Right renal cortex interstitium (tissue), 3 donors: ENCODE results near the gene RYR1. TPM values are rescaled to one million over a fixed set of nuclear protein-coding genes. Genes with fewer than 3 reads are reported as not detected.
"Not testable (repeated sequence)": the region's sequence is repeated elsewhere in the genome, so short reads cannot be mapped to it uniquely, and the experiment has no call there.

ENCODE experiments used
- DNase-seq, 3 donors: peaks; one replicate each; pipeline ENCODE4 v3.0.0-alpha.2; 2013; ENCODE audit warnings: low read depth in 3 of 3, low spot score in 2 of 3
- polyA plus RNA-seq, 3 donors: library from polyadenylated mRNA; unstranded; fragments of 120-200 nt; gene quantifications; one replicate each; pipeline ENCODE4 v1.2.1, GENCODE V29; 2013; ENCODE audit not compliant: insufficient read length in 3 of 3

The RYR1 gene
- polyA plus RNA-seq, 3 donors, result 4.2 to 5.0 (median 4.6) TPM

DNA sequence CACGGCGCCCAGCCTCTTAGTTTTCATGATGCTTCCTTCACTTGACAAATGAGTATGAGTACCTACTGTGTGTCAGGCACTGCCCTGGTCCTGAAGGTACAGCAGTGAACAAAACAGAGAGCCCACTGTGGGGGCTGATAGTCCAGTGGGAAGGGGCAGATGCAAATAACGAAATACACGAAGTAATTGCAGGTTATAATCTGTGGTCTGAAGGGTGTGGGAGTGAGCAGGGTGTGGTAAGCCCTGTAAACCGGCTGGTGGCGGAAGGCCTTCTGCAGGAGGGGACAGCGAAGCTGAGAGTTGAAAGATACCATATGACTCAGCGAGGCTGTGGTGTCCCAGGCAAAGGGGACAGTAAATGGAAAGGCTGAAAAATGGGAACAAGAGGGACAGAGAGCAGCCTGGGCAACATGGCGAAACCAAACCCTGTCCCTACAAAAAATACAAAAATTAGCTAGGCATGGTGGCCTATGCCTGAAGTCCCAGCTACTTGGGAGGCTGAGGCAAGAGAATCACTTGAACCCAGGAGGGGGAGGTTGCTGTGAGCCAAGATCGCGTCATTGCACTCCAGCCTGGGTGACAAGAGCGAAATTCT lies 123.8 kb downstream of the RYR1 start:
- no peak for DNase-seq

DNA sequence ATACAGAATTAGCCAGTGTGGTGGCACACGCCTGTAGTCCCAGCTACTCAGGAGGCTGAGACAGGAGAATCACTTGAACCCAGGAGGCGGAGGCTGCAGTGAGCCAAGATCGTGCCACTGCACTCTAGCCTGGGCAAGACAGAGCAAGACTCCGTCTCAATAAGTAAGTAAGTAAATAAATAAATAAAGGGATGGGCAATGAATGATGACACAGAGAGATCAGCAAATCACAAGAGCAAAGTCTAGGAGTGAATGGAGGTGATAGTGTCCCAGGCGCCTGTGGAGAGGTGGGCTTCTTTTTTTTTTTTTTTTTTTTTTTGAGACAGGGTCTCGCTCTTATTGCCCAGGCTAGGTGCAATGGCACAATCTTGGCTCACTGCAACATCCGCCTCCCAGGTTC lies 125.4 kb downstream of the RYR1 start:
- DNase-seq, result not testable (repeated sequence)

DNA sequence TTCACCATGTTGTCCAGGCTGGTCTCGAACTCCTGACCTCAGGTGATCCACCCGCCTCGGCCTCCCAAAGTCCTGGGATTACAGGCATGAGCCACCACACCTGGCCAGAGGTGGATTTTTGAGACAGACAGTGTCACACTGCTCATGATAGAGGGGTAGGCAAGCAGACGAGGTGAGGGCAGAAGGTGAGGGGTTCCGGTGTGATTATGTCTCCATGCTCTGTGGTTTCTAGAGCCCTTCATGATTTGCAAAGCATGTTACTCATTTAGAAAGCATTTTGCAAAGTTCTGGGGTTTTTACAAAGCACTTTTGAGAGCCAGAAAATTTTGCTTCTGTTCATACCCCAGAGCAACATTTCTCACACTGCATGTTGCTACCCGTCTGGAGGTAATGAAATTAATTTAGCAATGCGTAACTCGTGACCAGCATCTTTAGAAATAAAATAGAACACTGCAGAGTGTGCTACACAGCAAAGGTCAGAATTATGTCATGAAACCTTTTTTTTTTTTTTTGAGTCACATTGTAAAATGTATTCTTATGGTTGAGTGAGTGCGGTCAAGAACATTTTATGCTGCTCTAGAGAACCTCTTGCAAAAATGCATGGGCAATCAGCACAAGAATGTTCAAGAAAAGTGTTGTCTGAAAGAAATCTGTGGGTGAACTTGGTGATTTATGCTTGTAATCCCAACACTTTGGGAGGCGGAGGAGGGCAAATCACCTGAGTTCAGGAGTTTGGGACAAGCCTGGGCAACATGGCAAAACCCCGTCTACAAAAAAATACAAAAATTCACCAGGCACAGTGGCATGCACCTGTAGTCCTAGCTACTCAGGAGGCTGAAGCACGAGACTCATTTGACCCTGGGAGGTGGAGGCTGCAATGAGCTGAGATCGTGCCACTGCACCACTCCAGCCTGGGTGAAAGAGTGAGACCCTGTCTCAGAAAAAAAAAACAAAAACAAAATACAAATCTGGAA lies 126.2 kb downstream of the RYR1 start:
- DNase-seq, result no peak

DNA sequence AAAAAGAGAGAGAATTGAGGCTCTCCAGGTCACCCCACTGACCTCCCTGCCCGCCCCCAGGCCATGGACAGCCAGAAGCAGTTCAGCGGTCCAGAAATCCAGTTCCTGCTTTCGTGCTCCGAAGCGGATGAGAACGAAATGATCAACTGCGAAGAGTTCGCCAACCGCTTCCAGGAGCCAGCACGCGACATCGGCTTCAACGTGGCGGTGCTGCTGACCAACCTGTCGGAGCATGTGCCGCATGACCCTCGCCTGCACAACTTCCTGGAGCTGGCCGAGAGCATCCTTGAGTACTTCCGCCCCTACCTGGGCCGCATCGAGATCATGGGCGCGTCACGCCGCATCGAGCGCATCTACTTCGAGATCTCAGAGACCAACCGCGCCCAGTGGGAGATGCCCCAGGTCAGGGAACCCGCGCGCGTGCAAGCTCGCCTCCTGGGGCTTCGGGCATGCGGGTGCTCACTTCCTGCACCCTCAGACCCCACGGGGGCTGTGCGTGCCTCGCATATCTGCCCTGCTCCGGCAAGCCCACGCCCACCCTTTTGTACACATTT lies 127.6 kb downstream of the RYR1 start:
- no peak for DNase-seq

DNA sequence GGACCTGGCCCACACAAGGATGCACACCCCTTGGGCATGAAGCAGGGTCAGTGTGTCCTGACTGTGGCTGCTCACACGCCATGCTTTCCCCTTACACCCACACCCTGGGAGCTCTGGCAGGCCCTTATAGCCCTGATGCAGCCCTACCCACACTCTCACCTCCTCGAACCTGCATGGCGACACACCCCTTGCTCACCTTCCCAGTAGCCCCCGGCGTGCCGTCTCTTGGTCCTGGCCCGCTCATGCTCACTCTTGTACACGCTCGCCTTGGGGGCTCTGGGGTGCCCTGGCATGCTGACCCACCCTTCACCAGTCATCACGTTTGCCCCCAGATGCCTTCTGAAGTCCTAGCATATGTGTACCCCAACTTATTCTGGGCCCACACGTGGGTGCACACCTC lies 128.2 kb downstream of the RYR1 start:
- DNase-seq, result no peak

DNA sequence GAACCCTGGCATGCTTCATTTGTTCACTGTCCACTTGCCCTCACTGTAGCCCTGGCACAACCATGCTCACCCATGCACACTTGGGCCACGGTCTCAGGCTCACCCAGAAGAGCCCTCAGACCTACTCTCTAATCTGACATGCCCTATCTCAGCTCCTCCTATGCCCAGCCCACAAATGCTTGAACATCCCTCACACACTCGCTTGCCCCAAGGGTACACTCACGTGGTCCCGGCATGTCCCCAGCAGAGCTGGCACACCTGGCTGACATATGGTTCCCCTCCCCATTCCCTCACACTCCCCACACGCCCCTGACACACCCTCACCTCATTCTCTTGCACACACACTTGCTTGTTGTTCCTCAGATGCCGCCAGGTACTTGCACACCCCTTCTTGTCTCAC lies 128.6 kb downstream of the RYR1 start:
- no peak for DNase-seq

DNA sequence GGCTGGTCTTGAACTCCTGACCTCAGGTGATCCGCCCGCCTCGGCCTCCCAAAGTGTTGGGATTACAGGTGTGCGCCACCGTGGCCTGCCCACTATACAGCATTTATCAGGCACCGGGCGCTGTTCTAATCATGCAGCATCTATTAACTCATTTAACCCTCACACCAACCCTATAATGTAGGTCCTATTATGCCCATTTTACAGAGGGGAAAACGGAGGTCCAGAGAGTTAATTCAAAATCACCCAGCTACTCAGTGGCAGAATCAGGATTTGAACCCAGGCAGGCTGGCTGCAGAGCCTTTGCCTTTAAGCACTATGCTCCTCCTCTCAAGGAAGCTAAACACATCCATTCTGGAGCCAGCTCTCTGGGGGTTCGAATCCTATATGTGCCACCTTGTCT lies 130.0 kb downstream of the RYR1 start:
- no peak for DNase-seq

DNA sequence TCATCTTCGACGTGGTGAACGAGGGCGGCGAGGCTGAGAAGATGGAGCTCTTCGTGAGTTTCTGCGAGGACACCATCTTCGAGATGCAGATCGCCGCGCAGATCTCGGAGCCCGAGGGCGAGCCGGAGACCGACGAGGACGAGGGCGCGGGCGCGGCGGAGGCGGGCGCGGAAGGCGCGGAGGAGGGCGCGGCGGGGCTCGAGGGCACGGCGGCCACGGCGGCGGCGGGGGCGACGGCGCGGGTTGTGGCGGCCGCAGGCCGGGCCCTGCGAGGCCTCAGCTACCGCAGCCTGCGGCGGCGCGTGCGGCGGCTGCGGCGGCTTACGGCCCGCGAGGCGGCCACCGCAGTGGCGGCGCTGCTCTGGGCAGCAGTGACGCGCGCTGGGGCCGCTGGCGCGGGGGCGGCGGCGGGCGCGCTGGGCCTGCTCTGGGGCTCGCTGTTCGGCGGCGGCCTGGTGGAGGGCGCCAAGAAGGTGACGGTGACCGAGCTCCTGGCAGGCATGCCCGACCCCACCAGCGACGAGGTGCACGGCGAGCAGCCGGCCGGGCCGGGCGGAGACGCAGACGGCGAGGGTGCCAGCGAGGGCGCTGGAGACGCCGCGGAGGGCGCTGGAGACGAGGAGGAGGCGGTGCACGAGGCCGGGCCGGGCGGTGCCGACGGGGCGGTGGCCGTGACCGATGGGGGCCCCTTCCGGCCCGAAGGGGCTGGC lies 131.6 kb downstream of the RYR1 start:
- DNase-seq, result no peak

DNA sequence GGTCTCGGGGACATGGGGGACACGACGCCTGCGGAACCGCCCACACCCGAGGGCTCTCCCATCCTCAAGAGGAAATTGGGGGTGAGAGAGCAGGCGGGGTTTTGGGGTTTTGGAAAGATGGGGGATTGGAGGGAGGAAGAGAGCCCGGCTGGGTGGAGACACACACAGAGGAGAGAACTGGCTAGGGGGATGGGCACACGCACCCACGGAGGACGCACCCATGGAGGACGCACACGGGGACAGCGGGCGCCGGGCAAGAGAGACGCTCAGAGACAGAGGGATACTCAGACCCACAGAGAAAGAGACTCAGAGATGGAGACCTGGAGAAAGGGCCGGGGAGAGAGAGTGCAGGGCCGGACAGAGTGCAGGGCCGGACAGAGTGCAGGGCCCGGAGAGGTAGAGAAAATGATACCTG lies 132.2 kb downstream of the RYR1 start:
- no peak for DNase-seq

DNA sequence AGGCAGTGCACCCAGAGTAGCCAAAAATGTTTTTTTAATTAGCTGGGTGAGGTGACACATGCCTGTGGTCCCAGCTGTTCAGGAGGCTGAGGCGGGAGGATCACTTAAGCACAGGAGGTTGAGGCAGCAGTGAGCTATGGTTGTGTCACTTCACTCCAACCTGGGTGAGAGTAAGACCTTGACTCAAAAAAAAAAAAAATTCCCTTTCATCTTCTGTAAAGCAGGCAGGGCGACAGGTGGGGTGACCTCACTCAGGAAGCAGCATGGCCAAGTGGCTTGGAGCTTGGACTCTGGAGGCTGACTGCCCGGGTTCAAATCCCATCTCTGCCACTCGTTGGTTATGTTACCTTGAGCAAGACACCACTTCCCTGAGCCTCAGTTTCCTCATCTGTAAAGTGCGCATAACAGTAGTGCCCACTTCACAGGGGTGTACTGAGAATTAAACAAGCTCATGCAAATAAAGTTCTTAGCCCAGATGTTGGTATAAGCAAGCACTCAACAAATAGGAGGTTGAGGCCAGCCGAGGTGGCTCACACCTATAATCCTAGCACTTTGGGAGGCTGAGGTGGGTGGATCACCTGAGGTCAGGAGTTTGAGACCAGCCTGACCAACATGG lies 136.0 kb downstream of the RYR1 start:
- DNase-seq, result no peak

DNA sequence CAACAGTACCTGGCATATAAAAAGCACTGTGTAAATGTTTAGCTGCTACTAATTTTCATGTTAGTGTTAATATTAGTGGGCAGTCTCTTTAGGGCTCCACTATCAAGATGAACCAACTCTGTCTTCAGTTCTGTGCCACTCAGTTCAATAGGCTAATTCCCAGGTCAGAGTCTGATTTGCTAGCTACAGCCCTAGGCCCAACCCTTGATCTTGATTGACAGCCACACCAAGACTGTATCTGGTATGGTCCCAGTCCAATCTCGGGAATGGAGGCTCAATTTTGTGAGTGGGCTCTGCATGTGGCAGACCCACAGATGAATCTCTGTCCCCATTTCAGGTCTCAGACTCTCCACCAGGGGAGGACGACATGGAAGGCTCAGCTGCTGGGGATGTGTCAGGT lies 138.2 kb downstream of the RYR1 start:
- DNase-seq, result no peak

DNA sequence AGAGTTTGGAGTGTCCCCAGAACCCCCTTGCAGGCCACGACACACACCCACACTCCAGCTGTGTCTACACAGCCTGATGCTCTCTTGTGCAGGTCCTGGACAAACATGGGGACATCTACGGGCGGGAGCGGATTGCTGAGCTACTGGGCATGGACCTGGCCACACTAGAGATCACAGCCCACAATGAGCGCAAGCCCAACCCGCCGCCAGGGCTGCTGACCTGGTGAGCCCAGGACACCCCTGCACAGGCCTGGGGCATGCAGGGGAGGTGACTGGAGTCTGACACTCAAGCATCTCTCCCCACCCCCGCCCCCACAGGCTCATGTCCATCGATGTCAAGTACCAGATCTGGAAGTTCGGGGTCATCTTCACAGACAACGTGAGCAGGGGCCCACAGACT lies 144.3 kb downstream of the RYR1 start:
- no peak for DNase-seq

DNA sequence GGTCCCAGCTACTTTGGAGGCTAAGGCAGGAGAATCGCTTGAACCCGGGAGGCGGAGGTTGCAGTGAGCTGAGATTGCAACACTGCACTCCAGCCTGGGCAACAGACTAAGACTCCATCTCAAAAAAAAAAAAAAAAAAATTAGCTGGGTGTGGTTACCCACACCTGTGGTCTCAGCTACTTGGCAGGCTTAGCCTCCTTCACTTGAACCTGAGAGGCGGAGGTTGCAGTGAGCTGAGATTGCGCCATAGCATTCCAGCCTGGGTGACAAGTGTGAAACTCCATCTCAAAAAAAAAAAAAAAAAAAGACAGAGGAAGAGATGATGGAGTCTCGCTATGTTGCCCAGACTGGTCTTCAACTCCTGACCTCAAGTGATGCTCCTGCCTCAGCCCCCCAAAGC lies 145.8 kb downstream of the RYR1 start:
- not testable (repeated sequence) for DNase-seq

DNA sequence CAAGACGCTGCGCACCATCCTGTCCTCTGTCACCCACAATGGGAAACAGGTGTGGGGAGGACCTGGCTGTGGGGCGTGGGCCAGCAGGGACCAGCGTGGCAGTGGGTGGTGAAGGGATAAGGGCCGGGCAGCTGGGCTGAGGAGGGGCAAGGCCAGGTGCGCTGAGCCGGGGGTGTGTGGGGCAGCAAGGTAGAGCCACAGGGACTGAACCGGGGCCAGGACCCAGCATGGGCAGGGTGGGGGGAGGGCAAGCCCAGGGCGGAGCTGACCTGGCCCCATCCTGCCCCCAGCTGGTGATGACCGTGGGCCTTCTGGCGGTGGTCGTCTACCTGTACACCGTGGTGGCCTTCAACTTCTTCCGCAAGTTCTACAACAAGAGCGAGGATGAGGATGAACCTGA lies 146.6 kb downstream of the RYR1 start:
- no peak for DNase-seq

DNA sequence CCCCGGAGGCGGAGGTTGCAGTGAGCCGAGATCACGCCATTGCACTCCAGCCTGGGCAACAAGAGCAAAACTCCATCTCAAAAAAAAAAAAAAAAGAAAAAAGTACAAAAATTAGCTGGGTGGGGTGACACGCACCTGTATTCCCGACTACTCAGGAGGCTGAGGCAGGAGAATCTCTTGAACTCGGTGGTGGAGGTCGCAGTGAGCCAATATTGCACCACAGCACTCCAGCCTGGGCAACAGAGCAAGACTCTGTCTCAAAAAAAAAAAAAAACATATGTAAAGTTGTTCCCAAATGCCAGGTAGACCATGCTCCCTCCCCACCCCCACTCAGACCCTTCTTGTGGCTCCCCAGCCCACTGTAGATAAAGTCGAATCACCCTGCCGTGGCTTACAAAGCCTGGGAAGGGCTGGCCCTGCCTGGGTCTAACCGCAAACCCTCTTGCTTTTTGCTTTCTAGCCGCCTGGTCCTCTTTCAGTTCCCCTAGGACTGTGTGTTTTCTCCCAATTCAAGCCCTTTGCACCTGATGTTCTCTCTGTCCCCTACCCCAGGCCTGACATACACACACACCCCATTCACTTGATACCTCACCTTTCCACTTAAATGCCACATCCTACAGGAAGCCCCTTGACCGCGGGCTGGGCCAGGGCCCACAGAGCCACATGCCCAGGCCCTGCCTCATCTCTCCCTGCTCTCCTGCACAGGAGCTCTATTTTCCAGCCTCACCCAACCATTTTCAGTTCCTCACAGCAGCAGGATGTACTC lies 149.9 kb downstream of the RYR1 start:
- no peak for DNase-seq

DNA sequence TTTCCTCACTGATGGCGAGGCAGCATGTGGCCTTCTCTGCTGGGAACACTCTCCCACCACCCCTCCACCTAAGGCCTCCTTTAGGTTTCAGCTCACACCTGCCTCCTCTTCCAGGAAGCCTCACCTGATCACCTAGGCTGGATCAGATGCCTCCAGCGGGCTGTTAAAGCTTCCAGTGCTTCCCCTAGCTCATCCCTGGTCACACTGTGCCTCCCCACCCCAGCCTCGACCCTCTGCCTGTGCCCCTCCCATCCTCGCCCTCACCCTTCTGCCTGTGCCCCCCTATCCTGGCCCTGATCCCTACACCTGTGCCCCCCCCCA lies 150.5 kb downstream of the RYR1 start:
- DNase-seq, result no peak

DNA sequence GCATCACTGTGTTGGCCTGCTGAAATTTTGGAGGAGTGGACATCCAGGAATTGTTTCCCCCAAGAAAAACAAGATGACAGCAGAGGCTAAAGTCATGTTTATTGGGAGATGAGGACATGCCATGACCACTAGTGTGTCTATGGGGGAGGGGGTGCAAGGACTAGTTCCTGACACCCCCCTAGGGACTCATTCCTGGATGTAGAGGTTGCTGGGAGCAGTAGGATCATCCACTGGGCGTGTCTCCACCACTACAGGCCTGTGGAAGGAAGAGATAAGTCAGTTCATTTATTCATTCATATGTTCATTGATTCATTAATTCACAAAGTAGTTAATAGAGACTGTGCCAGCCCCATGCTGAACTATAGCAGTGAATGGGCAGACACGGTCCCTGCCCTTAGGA lies 154.1 kb downstream of the RYR1 start:
- no peak for DNase-seq

DNA sequence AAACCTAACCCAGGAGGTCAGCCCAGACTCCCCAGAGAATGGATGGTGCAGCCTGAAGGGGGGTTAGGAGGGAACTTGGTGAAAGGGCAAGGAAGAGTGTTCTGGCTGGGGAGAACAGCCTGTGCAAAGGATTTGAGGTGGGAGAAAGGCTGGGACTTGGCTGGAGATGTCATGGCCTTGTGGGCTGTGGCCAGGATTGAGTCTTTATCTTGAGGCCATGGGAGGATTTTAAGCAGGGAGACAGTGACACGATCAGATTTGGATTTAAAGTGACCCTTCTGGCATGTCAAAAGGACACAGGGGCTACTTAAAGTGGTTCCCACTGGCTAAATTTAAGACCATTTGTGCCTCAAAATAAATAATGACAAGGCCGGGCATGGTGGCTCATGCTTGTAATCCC lies 154.6 kb downstream of the RYR1 start:
- no peak for DNase-seq

DNA sequence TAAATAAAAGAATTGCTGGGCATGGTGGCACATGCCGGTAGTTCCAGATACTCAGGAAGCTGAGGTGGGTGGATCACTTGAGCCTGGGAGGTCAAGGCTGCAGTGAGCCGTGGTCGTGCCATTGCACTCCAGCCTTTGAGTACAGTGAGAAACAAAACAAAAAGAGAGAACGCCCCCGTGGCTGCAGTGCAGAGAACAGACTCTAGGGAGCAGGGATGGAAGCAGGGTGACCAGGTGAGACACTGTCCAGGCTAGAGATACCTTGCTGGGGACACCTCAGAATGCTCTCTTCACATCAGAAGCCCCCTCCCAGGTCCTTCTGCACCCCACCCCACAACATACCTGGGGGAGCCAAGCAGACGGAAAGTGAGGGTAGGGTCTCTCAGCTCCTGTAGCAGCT lies 159.4 kb downstream of the RYR1 start:
- DNase-seq, result no peak
